ENCODE measurements around the gene F12.
"Not testable (repeated sequence)": the region's sequence is repeated elsewhere in the genome, so short reads cannot be mapped to it uniquely, and the experiment has no call there.

The F12 gene

GRCh38 chr5:177367323-177367848 lies 42.0 kb downstream of the F12 start:
- no peak for DNase-seq

- DNase-seq, result no peak
These were observed 42.6 kb downstream of the F12 start for GRCh38 chr5:177366528-177367322.

GRCh38 chr5:177365845-177366527 lies 43.4 kb downstream of the F12 start:
- DNase-seq, result no peak

GRCh38 chr5:177364159-177364962 lies 45.0 kb downstream of the F12 start:
- no peak for DNase-seq

GRCh38 chr5:177363565-177363964 lies 45.8 kb downstream of the F12 start:
- DNase-seq, result no peak

- peak in 1 of 4 experiments; percentile 61 for DNase-seq
These were observed 46.5 kb downstream of the F12 start for GRCh38 chr5:177362610-177363507.

- no peak for DNase-seq
These were observed 47.1 kb downstream of the F12 start for GRCh38 chr5:177362292-177362609.

- no peak for DNase-seq
These were observed 47.7 kb downstream of the F12 start for GRCh38 chr5:177361418-177362291.

GRCh38 chr5:177360740-177361139 lies 48.6 kb downstream of the F12 start:
- DNase-seq, result not testable (repeated sequence)

GRCh38 chr5:177359860-177360259 lies 49.5 kb downstream of the F12 start:
- DNase-seq, result no peak

GRCh38 chr5:177359451-177359851 lies 49.9 kb downstream of the F12 start:
- no peak for DNase-seq

- no peak for DNase-seq
These were observed 51.0 kb downstream of the F12 start for GRCh38 chr5:177358370-177358819.

GRCh38 chr5:177357459-177358351 lies 51.7 kb downstream of the F12 start, which contains the start of gene RGS14:
Gene RGS14 (plus strand): TSS chr5:177357924. CDS start chr5:177358025, 101 bp downstream.
- peak in 3 of 4 experiments; percentile 18 to 60 (median 34) for DNase-seq

- DNase-seq, result no peak
These were observed 52.3 kb downstream of the F12 start for GRCh38 chr5:177357146-177357458.

GRCh38 chr5:177356746-177357145 lies 52.6 kb downstream of the F12 start:
- no peak for DNase-seq

- no peak for DNase-seq
These were observed 53.5 kb downstream of the F12 start for GRCh38 chr5:177355868-177356168.

- DNase-seq, result no peak
These were observed 54.0 kb downstream of the F12 start for GRCh38 chr5:177355162-177355867.

- DNase-seq, result no peak
These were observed 54.7 kb downstream of the F12 start for GRCh38 chr5:177354711-177355110.

- DNase-seq, result no peak
These were observed 55.1 kb downstream of the F12 start for GRCh38 chr5:177354256-177354655.

- no peak for DNase-seq
These were observed 56.3 kb downstream of the F12 start for GRCh38 chr5:177353093-177353492.
